H1 (cell line): ENCODE measurements around the gene GOLIM4. TPM values are rescaled to one million over a fixed set of nuclear protein-coding genes. Genes with fewer than 3 reads are reported as not detected.

Experiments used
- CTCF ChIA-PET: fragments of 300-600 bp; sonication (Branson Sonifier 250); formaldehyde crosslinking; loops from one replicate; lab custom pipeline; 2021; ENCODE audit not compliant: partially characterized antibody; lab: Charles Lee
- POLR2A ChIA-PET: fragments of 300-600 bp; sonication (Branson Sonifier 250); formaldehyde crosslinking; loops from one replicate; lab custom pipeline; 2021; ENCODE audit warnings: inconsistent platforms; ENCODE audit not compliant: partially characterized antibody; lab: Charles Lee
- DNase-seq, 2 experiments: peaks; one replicate each; pipeline versions ENCODE4 v3.0.0 to v3.0.0-alpha.2; 2010 to 2022; ENCODE audit warnings: low spot score in 2 of 2, low read depth in 1 of 2, mixed read lengths in 1 of 2
- FAIRE-seq: peaks from 2 replicates; lab custom pipeline; 2011; peaks lifted over from hg19 to GRCh38; lab: Jason Lieb, UNC
- H2AFZ ChIP-seq: 2 replicates; pipeline ENCODE4 v1.8.1; 2012; ENCODE audit warnings: low read length, inconsistent platforms
- H2AK5ac ChIP-seq: 2 replicates; pipeline ENCODE4 v1.6.1; 2013; ENCODE audit warnings: low read depth, low read length
- H2BK120ac ChIP-seq: replicated peaks from 2 replicates; pipeline ENCODE3; 2013; ENCODE audit warnings: low read depth, low read length, inconsistent platforms
- H2BK12ac ChIP-seq: 2 replicates; pipeline ENCODE4 v1.6.1; 2013; ENCODE audit warnings: low read depth, low read length
- H2BK15ac ChIP-seq: 2 replicates; pipeline ENCODE4 v1.6.1; 2013; ENCODE audit warnings: low read length
- H2BK20ac ChIP-seq: 2 replicates; pipeline ENCODE4 v1.6.1; 2013; ENCODE audit warnings: low read length
- H2BK5ac ChIP-seq: 2 replicates; pipeline ENCODE4 v1.6.1; 2013; ENCODE audit warnings: low read depth, low read length
- H3K14ac ChIP-seq: 2 replicates; pipeline ENCODE4 v1.6.1; 2013; ENCODE audit warnings: inconsistent platforms; ENCODE audit not compliant: insufficient read length
- H3K18ac ChIP-seq: 2 replicates; pipeline ENCODE4 v1.6.1; 2013; ENCODE audit warnings: low read length; ENCODE audit errors: extremely low read depth
- H3K23ac ChIP-seq: 2 replicates; pipeline ENCODE4 v1.6.1; 2013; ENCODE audit warnings: inconsistent platforms; ENCODE audit not compliant: insufficient read length
- H3K23me2 ChIP-seq: 2 replicates; pipeline ENCODE4 v1.6.1; 2013; ENCODE audit warnings: low read depth, low read length
- H3K27ac ChIP-seq: 2 replicates; pipeline ENCODE4 v1.6.1; 2011; ENCODE audit warnings: low read depth, low read length, inconsistent platforms
- H3K27me3 ChIP-seq, 4 experiments: replicated peaks in 1 of 4; 1 replicate in 1 of 4; 2 replicates in 3 of 4; pipeline versions ENCODE4 v1.6.1 to v1.8.1; 2011 to 2013; ENCODE audit warnings: low read length in 3 of 4, mild to moderate bottlenecking in 3 of 4, inconsistent platforms in 2 of 4, mixed read lengths in 2 of 4, moderate library complexity in 1 of 4; ENCODE audit not compliant: control insufficient read depth in 3 of 4, insufficient read depth in 3 of 4; ENCODE audit errors: extremely low read depth in 1 of 4
- H3K36me3 ChIP-seq, 4 experiments: 2 replicates each; pipeline versions ENCODE4 v1.6.1 to v1.8.1; 2011 to 2013; ENCODE audit warnings: mild to moderate bottlenecking in 4 of 4, low read length in 3 of 4, moderate library complexity in 2 of 4, control low read depth in 1 of 4, inconsistent platforms in 1 of 4; ENCODE audit not compliant: insufficient read depth in 4 of 4, control insufficient read depth in 2 of 4
- H3K4ac ChIP-seq: replicated peaks from 2 replicates; pipeline ENCODE3; 2013; ENCODE audit warnings: low read length, low read depth, mixed read lengths, inconsistent platforms; ENCODE audit not compliant: insufficient read length
- H3K4me1 ChIP-seq, 4 experiments: replicated peaks in 1 of 4; 1 replicate in 1 of 4; 2 replicates in 3 of 4; pipeline versions ENCODE4 v1.6.1 to v1.8.1; 2011 to 2013; ENCODE audit warnings: low read length in 3 of 4, inconsistent platforms in 2 of 4, mixed read lengths in 1 of 4; ENCODE audit not compliant: insufficient read depth in 4 of 4, control insufficient read depth in 3 of 4
- H3K4me2 ChIP-seq, 2 experiments: 2 replicates each; pipeline versions ENCODE4 v1.6.1 to v1.8.1; 2011 to 2013; ENCODE audit warnings: low read depth in 2 of 2, low read length in 2 of 2, control low read depth in 1 of 2, inconsistent platforms in 1 of 2, mild to moderate bottlenecking in 1 of 2; ENCODE audit not compliant: insufficient read depth in 1 of 2
- H3K4me3 ChIP-seq, 4 experiments: fragments of 200-600, 300-600 bp in 1 of 4; sonication (generic), shearing (Covaris generic), sonication (Bioruptor Twin) in 1 of 4; 2 replicates each; pipeline versions ENCODE4 v1.5.1 to v1.8.1; 2011 to 2016; ENCODE audit warnings: low read length in 4 of 4, low read depth in 3 of 4, control low read depth in 2 of 4, inconsistent platforms in 2 of 4, mild to moderate bottlenecking in 2 of 4, mixed read lengths in 1 of 4, moderate library complexity in 1 of 4; ENCODE audit not compliant: insufficient read depth in 2 of 4; ENCODE audit errors: extremely low read depth in 1 of 4
- H3K56ac ChIP-seq: replicated peaks from 2 replicates; pipeline ENCODE3; 2013; ENCODE audit warnings: low read depth, mild to moderate bottlenecking, mixed read lengths, low read length, inconsistent platforms; ENCODE audit not compliant: insufficient read length
- H3K79me1 ChIP-seq: 2 replicates; pipeline ENCODE4 v1.6.1; 2013; ENCODE audit warnings: low read depth, low read length, control low read depth
- H3K79me2 ChIP-seq, 2 experiments: 2 replicates each; pipeline versions ENCODE4 v1.6.1 to v1.8.1; 2012 to 2013; ENCODE audit warnings: low read length in 2 of 2, mild to moderate bottlenecking in 2 of 2, inconsistent platforms in 1 of 2; ENCODE audit not compliant: insufficient read depth in 2 of 2, control insufficient read depth in 1 of 2
- H3K9ac ChIP-seq, 4 experiments: replicated peaks in 1 of 4; 1 replicate in 1 of 4; 2 replicates in 3 of 4; pipeline versions ENCODE4 v1.6.1 to v1.8.1; 2011 to 2013; ENCODE audit warnings: low read depth in 3 of 4, low read length in 3 of 4, control low read depth in 2 of 4, mild to moderate bottlenecking in 2 of 4, moderate library complexity in 2 of 4, inconsistent platforms in 1 of 4; ENCODE audit errors: extremely low read depth in 1 of 4
- H3K9me3 ChIP-seq, 2 experiments: 2 replicates each; pipeline versions ENCODE4 v1.6.1 to v1.8.1; 2012 to 2013; ENCODE audit warnings: mild to moderate bottlenecking in 2 of 2, moderate library complexity in 2 of 2, control low read depth in 1 of 2, inconsistent platforms in 1 of 2, low read depth in 1 of 2, low read length in 1 of 2, mixed read lengths in 1 of 2; ENCODE audit not compliant: insufficient read depth in 2 of 2
- H4K20me1 ChIP-seq, 2 experiments: replicated peaks in 1 of 2; 2 replicates each; pipeline versions ENCODE3 to v1.8.1; 2011 to 2013; ENCODE audit warnings: inconsistent platforms in 2 of 2, low read length in 2 of 2, mild to moderate bottlenecking in 1 of 2; ENCODE audit not compliant: insufficient read depth in 2 of 2, control insufficient read depth in 1 of 2
- H4K5ac ChIP-seq: 2 replicates; pipeline ENCODE4 v1.6.1; 2013; ENCODE audit warnings: low read length, low read depth, mixed read lengths, inconsistent platforms; ENCODE audit not compliant: insufficient read length
- H4K8ac ChIP-seq: 2 replicates; pipeline ENCODE4 v1.8.0; 2013; ENCODE audit warnings: mild to moderate bottlenecking, moderate library complexity, low read length, inconsistent platforms; ENCODE audit not compliant: insufficient read depth; ENCODE audit errors: extremely low read depth
- H4K91ac ChIP-seq: replicated peaks from 2 replicates; pipeline ENCODE3; 2013; ENCODE audit warnings: low read length, mixed read lengths, inconsistent platforms; ENCODE audit not compliant: insufficient read length
- ASH2L ChIP-seq: fragments of 200-600, 300-600 bp; sonication (generic); IDR thresholded peaks from one replicate; pipeline ENCODE4 v1.7.1; 2017; ENCODE audit warnings: low read length
- CHD1 ChIP-seq: IDR thresholded peaks from 2 replicates; pipeline ENCODE4 v1.6.1; 2012; ENCODE audit warnings: low read depth, low read length, improper control_type of control experiment
- GABPA ChIP-seq: IDR thresholded peaks from 2 replicates; pipeline ENCODE4 v1.6.1; 2011; ENCODE audit warnings: mild to moderate bottlenecking, low read length, moderate library complexity, borderline replicate concordance; ENCODE audit not compliant: insufficient read depth
- POU5F1 ChIP-seq: IDR thresholded peaks from 2 replicates; pipeline ENCODE4 v1.6.1; 2011; ENCODE audit warnings: low read depth, mild to moderate bottlenecking, low read length, moderate library complexity
- TEAD4 ChIP-seq: IDR thresholded peaks from 2 replicates; pipeline ENCODE4 v1.6.1; 2012; ENCODE audit warnings: low read depth, low read length, inconsistent platforms, mixed read lengths
- WGBS, 2 experiments: shearing (Covaris generic) in 1 of 2; methylation state at CpG; one replicate each; pipeline versions ENCODE4 v1.1.6 to v1.1.7; 2013 to 2015; ENCODE audit warnings: low lambda C conversion rate in 2 of 2, mixed read lengths in 2 of 2, inconsistent platforms in 1 of 2, low coverage in 1 of 2, missing lambda C conversion rate in 1 of 2; ENCODE audit not compliant: insufficient replicate concordance in 2 of 2, insufficient coverage in 1 of 2, insufficient read length in 1 of 2; ENCODE audit errors: extremely low coverage in 1 of 2, missing lambda C conversion rate in 1 of 2; 5-methylcytosine and 5-hydroxymethylcytosine counted together
- polyA plus RNA-seq, 7 experiments: library from polyadenylated mRNA; depleted of rRNA in 3 of 7; stranded (reverse) in 5 of 7; unstranded in 2 of 7; fragments of >200 nt in 5 of 7; fragments of 200-250 nt in 2 of 7; gene quantifications; 1 replicate in 5 of 7; 2 replicates in 1 of 7; 4 replicates in 1 of 7; pipeline versions ENCODE4 v1.2.1 to v1.2.3, GENCODE V29; 2011 to 2013; ENCODE audit warnings: missing spikeins in 2 of 7, mixed read lengths in 2 of 7
- total RNA-seq: library from RNA; stranded (reverse); fragmentation: NEBNext Ultra II Directional; extraction: Animal tissue kit (Norgen Biotek cat#: 25700); gene quantifications from 2 replicates; pipeline ENCODE4 v1.2.1, GENCODE V29; 2021

Gene GOLIM4
- total and polyA plus RNA-seq, 2 of the 8 experiments (the other 6 are each of a cell fraction or from before 2014, with no cell fraction given), result 5.6 to 29.7 TPM

GRCh38 chr3:168083906-168084305, 11.8 kb downstream of the GOLIM4 start:
- Histone ChIP-seq H3K18ac (no peak overlapping the region), H4K8ac (no peak overlapping the region), H2BK20ac (no peak overlapping the region), H3K4me3 (no peak overlapping the region), H3K23ac (no peak overlapping the region), H3K79me1 (no peaks in the 10 kb centered on the region; the same call in 1 of the 2 replicates), H3K14ac (no peak overlapping the region), H3K27ac (no peak overlapping the region), H2BK5ac (no peak overlapping the region), H2BK12ac (no peak overlapping the region), H3K23me2 (no peaks in the 10 kb centered on the region), H3K27me3 (no peaks in the 10 kb centered on the region), H2AFZ (no peak overlapping the region), H3K9me3 (no peaks in the 10 kb centered on the region), H2BK15ac (no peak overlapping the region), H2AK5ac (no peak overlapping the region), H3K4me2 (no peak overlapping the region), H3K4me1 (peaks cover 0 to 14% (median 7%) of the 10 kb centered on the region in 4 experiments; a peak in 4 of 7 replicates), H2BK120ac (no peak overlapping the region), H3K9ac (no peak overlapping the region), H3K79me2 (peaks cover 3 to 95% of the 10 kb centered on the region in 2 experiments; a peak in 3 of 4 replicates), H3K56ac (no peak overlapping the region), H4K20me1 (peaks cover 0 to 2% of the 10 kb centered on the region in 2 experiments), H4K5ac (no peak overlapping the region), H3K36me3 (no peaks in the 10 kb centered on the region), H3K4ac (no peak overlapping the region), H4K91ac (no peak overlapping the region)
- FAIRE-seq (no peak), DNase-seq (no peak)
- ChIA-PET CTCF (interaction anchor here (1.5 kb wide), 1 partner anchor 10 kb away, joined by 5 read pairs; no protein-coding TSS in a partner anchor), POLR2A (no interaction called here)
- 93% methylated on average over 1 of the region's 1 CpG; no CpG with 5 or more reads in 1 of the 2 experiments for WGBS, 2 experiments
- no peak for TF ChIP-seq CHD1
- no peak for TF ChIP-seq POU5F1
- TF ChIP-seq GABPA, result no peak
- no peak for TF ChIP-seq TEAD4
- TF ChIP-seq ASH2L, result no peak
